Gastrocnemius medialis (tissue), 4 donors: ENCODE measurements around the gene VGLL4. TPM values are rescaled to one million over a fixed set of nuclear protein-coding genes. Genes with fewer than 3 reads are reported as not detected.

ENCODE experiments used
- ATAC-seq, 2 donors: fragments of 150-250 bp; one replicate each; pipeline ENCODE4 v1.9.1; 2016
- DNase-seq, 2 donors: peaks; one replicate each; pipeline ENCODE4 v3.0.0-alpha.2; 2019
- H3K27ac ChIP-seq, 4 donors: fragments of 200-600 bp; sonication (generic); 1 replicate in 1 of 4; 2 replicates in 3 of 4; pipeline ENCODE4 v1.5.1; 2016 to 2018; ENCODE audit warnings: mild to moderate bottlenecking in 2 of 4, moderate library complexity in 1 of 4
- H3K27me3 ChIP-seq, 3 donors: fragments of 200-600 bp; sonication (generic) in 2 of 3; 1 replicate in 1 of 3; 2 replicates in 2 of 3; pipeline versions ENCODE4 v1.5.1 to v1.6.0; 2016 to 2019; ENCODE audit warnings: mild to moderate bottlenecking in 1 of 3, moderate library complexity in 1 of 3
- H3K36me3 ChIP-seq, 2 donors: fragments of 200-600 bp; sonication (generic) in 1 of 2; one replicate each; pipeline ENCODE4 v1.5.1; 2017 to 2018
- H3K4me1 ChIP-seq, 2 donors: fragments of 200-600 bp; sonication (generic) in 1 of 2; one replicate each; pipeline ENCODE4 v1.5.1; 2016 to 2017; ENCODE audit warnings: mild to moderate bottlenecking in 2 of 2
- H3K4me3 ChIP-seq, 4 donors: fragments of 200-600 bp; sonication (generic) in 3 of 4; 1 replicate in 1 of 4; 2 replicates in 3 of 4; pipeline ENCODE4 v1.5.1; 2016 to 2019; ENCODE audit warnings: mild to moderate bottlenecking in 2 of 4
- H3K9me3 ChIP-seq, 3 donors: fragments of 200-600 bp; sonication (generic) in 2 of 3; 1 replicate in 1 of 3; 2 replicates in 2 of 3; pipeline ENCODE4 v1.5.1; 2016 to 2019
- CTCF ChIP-seq, 5 experiments: fragments of 450-650 bp in 3 of 5; fragments of 200-600 bp in 2 of 5; sonication (generic) in 2 of 5; IDR thresholded peaks in 4 of 5; conservative IDR thresholded peaks in 1 of 5; 1 replicate in 4 of 5; 2 replicates in 1 of 5; pipeline ENCODE4 v1.5.1; 2016 to 2019; ENCODE audit warnings: antibody characterized with exemption in 5 of 5, mild to moderate bottlenecking in 3 of 5, moderate library complexity in 3 of 5
- POLR2A ChIP-seq, 2 donors: fragments of 450-650 bp; IDR thresholded peaks; one replicate each; pipeline ENCODE4 v1.6.1; 2017; ENCODE audit warnings: antibody characterized with exemption in 2 of 2, mild to moderate bottlenecking in 2 of 2, moderate library complexity in 2 of 2
- in situ Hi-C, 4 donors: fragments of 200-750 bp; cut with MboI; loops; one replicate each; pipeline versions ENCODE4 v1.15.0 to v1.8.0; 2017; ENCODE audit warnings: low sequenced_read_pairs in 4 of 4
- intact Hi-C: fragments of 100-400 bp; cut with DNase I; formaldehyde crosslinking; loops from one replicate; pipeline ENCODE4 v1.15.1; 2023; ENCODE audit warnings: low total_unique reads
- total RNA-seq, 4 donors: library from RNA; depleted of rRNA; stranded (reverse); fragments of >200 nt; gene quantifications; one replicate each; pipeline versions ENCODE4 v1.1.0 to v1.2.3, GENCODE V29; 2016

Gene VGLL4
- total RNA-seq, 4 donors from 2014 or later = 8.9 to 20.9 (median 12.8) TPM

DNA sequence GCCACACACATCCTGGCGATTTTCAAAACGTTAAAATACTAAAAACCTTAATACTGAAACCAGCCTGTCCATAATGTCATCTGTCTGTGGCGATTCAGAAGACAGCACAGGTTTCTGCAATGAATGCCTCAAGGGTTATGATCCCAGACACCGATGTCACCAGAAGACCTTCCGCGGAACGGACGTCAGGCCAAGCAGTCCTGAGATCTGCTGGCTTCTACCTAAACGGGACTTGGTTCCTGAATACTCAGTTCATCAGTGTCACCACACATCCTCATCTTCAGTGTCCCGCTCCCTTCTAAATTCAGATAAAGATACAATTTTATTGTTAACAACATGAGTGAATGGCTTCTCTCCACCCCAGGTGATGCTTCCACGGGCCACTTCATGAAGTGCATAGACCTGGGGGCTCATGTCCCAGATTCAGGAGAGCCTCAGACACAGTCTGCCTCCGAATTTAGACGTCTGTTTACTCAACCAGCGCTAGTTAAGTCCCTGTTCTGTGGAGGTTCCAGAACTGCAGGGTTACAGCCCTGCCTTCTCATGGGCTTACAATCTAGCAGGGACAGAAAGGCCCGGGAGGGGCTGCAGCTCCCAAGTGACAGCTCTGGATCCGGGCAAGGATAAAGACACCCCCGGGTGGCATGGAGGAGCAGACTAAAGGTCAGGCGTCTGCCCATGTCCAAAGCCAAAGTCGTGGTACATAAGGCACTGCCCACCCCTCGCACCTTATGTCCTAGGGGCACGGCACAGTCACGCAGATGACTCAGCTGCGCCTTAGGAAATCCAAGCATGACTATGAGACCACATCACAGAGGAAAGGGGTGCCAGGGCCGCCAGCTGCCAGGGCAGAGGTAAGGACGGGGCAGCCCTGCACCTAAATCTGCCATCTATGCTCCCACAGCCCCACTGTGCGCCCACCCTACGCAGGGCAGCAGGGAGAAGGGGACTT lies 75.9 kb downstream of the VGLL4 start:
- in situ Hi-C loops = no loop called here
- DNase-seq (peak; percentile 90 to 94), ATAC-seq (peak; percentile 75 to 88)
- H3K4me3 ChIP-seq = peak overlapping the region; percentile 20 to 42 (median 34)
- no peaks in the 10 kb centered on the region for H3K27me3 ChIP-seq
- TF ChIP-seq CTCF (IDR thresholded peaks at IDR 0.05 in 4 of 5, conservative IDR thresholded peaks at IDR 0.05 in 1 of 5) = no peak
- peak; percentile 39 to 50 for TF ChIP-seq POLR2A (IDR thresholded peaks at IDR 0.05)
- no peaks in the 10 kb centered on the region for H3K36me3 ChIP-seq
- intact Hi-C loops = loop anchor here (1.0 to 2.0 kb wide), 5 partner anchors 33 to 186 kb away; no protein-coding TSS in a partner anchor
- no peaks in the 10 kb centered on the region for H3K9me3 ChIP-seq
- H3K27ac ChIP-seq = peak overlapping the region; percentile 88 to 90 (median 88)
- H3K4me1 ChIP-seq = peaks cover 42 to 54% of the 10 kb centered on the region in 2 donors

DNA sequence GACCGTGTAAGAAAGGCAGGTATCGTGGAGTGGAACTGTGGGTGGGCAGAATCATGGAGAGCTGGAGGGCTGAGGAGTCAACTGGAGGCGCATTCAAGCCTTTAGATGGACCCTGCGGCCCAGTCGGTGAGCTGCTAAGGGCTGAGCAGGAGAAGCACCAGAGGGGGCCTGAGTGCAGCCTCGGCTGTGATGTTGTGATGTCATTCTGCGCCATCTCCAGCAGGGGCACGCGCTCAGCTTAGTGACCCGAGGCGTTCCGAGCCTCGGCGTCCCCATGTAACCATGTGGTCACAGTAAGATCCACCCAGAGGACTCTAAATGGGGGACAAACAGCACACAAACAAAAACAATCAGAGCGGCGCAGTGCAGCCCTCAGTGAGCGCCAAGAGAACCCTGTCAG lies 76.8 kb downstream of the VGLL4 start:
- H3K27me3 ChIP-seq = no peaks in the 10 kb centered on the region
- no peak overlapping the region for H3K4me3 ChIP-seq
- no peaks in the 10 kb centered on the region for H3K36me3 ChIP-seq
- TF ChIP-seq POLR2A (IDR thresholded peaks at IDR 0.05) (no peak), CTCF (IDR thresholded peaks at IDR 0.05 in 4 of 5, conservative IDR thresholded peaks at IDR 0.05 in 1 of 5) (peak in 1 of 5 experiments; percentile 13)
- in situ Hi-C loops (no loop called here), intact Hi-C loops (no loop called here)
- H3K27ac ChIP-seq = peak overlapping the region; percentile 88 to 90 (median 88)
- H3K4me1 ChIP-seq = peaks cover 41 to 58% of the 10 kb centered on the region in 2 donors
- H3K9me3 ChIP-seq = no peaks in the 10 kb centered on the region
- no peak for DNase-seq
- no peak for ATAC-seq

GRCh38 chr3:11566478-11566877 lies 77.2 kb downstream of the VGLL4 start:
- no peak for TF ChIP-seq POLR2A (IDR thresholded peaks at IDR 0.05)
- TF ChIP-seq CTCF (IDR thresholded peaks at IDR 0.05 in 4 of 5, conservative IDR thresholded peaks at IDR 0.05 in 1 of 5) = no peak
- in situ Hi-C loops (no loop called here), intact Hi-C loops (no loop called here)
- ATAC-seq (no peak), DNase-seq (no peak)
- Histone ChIP-seq H3K36me3 (no peaks in the 10 kb centered on the region), H3K27ac (peak overlapping the region; percentile 88 to 90 (median 88)), H3K27me3 (no peaks in the 10 kb centered on the region), H3K4me3 (no peak overlapping the region), H3K4me1 (peaks cover 37 to 59% of the 10 kb centered on the region in 2 donors), H3K9me3 (no peaks in the 10 kb centered on the region)

- H3K27ac ChIP-seq = peak overlapping the region in 3 of 4 donors; percentile 88
- no peak for DNase-seq
- H3K4me3 ChIP-seq = no peak overlapping the region
- H3K36me3 ChIP-seq = no peaks in the 10 kb centered on the region
- no peak for TF ChIP-seq CTCF (IDR thresholded peaks at IDR 0.05 in 4 of 5, conservative IDR thresholded peaks at IDR 0.05 in 1 of 5)
- TF ChIP-seq POLR2A (IDR thresholded peaks at IDR 0.05) = no peak
- H3K9me3 ChIP-seq = no peaks in the 10 kb centered on the region
- H3K4me1 ChIP-seq = peaks cover 34 to 59% of the 10 kb centered on the region in 2 donors
- no peaks in the 10 kb centered on the region for H3K27me3 ChIP-seq
- in situ Hi-C loops (no loop called here), intact Hi-C loops (no loop called here)
- ATAC-seq = no peak
Measured at GRCh38 chr3:11565932-11566331, 77.8 kb downstream of the VGLL4 start.
